ENCODE data around the gene XRRA1.

DNA sequence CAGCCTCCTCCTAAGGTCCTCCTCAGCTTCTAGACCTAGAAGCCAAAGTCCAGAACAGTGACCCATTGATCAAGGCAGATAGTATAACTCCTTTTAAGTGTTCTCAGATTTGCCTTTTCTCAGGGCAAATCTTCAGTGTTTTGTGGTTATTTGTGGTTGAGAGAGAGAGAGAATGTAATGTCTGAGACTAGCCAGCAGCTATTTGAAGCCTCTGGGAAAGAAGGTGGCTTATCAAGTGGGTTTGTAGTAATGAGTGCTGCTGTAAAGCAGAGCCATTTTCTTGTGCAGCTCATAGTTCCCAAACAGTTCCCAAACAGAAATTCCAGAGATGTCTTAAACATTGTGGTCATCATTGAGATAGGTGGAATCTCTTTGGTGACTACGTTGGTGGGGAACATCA is 110.7 kb downstream of the XRRA1 start:
- no peak for TF ChIP-seq POLR2A (IDR thresholded peaks at IDR 0.05; ENCODE audit: low read length)
- TF ChIP-seq GATA1 (IDR thresholded peaks at IDR 0.05; ENCODE audit: low read depth, low read length): no peak
